OCI-LY3 (cell line): ENCODE measurements around the gene SPATC1L.

Experiments
- EZH2phosphoT487 ChIP-seq: fragments of 200-600 bp; shearing (Covaris generic); IDR thresholded peaks from 2 replicates; pipeline ENCODE4 v1.6.1; 2018; ENCODE audit warnings: antibody characterized with exemption, mixed run types, low read depth
- TF ChIP-seq, protein P1 (sequence below): fragments of 200-600, 300-600 bp; sonication (generic); IDR thresholded peaks from 2 replicates; pipeline ENCODE4 v1.5.1; 2014; ENCODE audit warnings: antibody characterized with exemption, low read length, low read depth

GRCh38 chr21:46121286-46122221, 62.7 kb downstream of the SPATC1L start:
- TF ChIP-seq, protein P1, sequence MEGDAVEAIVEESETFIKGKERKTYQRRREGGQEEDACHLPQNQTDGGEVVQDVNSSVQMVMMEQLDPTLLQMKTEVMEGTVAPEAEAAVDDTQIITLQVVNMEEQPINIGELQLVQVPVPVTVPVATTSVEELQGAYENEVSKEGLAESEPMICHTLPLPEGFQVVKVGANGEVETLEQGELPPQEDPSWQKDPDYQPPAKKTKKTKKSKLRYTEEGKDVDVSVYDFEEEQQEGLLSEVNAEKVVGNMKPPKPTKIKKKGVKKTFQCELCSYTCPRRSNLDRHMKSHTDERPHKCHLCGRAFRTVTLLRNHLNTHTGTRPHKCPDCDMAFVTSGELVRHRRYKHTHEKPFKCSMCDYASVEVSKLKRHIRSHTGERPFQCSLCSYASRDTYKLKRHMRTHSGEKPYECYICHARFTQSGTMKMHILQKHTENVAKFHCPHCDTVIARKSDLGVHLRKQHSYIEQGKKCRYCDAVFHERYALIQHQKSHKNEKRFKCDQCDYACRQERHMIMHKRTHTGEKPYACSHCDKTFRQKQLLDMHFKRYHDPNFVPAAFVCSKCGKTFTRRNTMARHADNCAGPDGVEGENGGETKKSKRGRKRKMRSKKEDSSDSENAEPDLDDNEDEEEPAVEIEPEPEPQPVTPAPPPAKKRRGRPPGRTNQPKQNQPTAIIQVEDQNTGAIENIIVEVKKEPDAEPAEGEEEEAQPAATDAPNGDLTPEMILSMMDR, result no peak
- TF ChIP-seq EZH2phosphoT487, result no peak
